NCI-H1105 treated with DMSO at 0.1 percent for 48 hours (cell line): ENCODE data around the gene HCRTR1.

Experiments
- DNase-seq: peaks from one replicate; lab custom pipeline; 2025; lab: John Stamatoyannopoulos, UW

The HCRTR1 gene

GRCh38 chr1:31617218-31617915, at the start of gene HCRTR1:
TSS of gene HCRTR1 (plus strand) at chr1:31617689. CDS start at chr1:31619193, 1,504 bp downstream.
- no peak for DNase-seq

- DNase-seq: no peak
Measured at GRCh38 chr1:31567956-31568570, 49.4 kb upstream of the HCRTR1 start.

DNA sequence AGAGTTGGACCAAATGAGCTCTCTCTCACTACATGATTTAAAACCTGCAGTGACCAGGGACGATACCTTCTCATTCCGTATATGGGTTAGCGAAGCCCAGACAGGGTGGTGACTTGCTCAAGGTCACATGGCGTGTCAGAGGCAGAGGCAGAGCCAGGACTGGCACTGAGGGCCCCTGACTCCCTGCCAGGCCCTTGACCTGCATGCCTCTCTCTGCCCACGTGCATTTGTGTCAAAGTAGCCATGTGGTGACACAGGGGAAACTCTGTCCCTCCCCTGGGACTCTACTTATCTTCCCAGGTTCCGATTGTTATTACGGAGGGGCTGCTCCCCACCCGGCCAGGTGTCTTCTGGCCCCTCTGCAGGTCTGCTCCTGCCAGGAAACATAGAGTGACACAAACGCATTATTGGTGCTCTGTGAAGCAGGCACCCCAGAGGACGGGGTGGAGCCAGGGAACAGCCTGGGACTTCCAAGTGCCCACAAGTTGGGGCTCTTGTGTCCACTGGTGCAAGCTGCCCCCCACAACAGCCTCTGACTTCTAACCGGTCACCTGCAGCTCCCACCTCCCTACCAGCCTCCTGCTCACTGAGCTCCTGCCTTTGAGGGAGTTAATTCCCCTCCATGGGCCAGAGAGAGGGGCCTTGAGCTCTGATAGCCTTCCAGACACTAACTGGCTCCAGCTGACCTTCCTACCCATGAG, 48.4 kb upstream of the HCRTR1 start:
- DNase-seq: no peak

GRCh38 chr1:31569596-31570173, 47.8 kb upstream of the HCRTR1 start:
- DNase-seq: no peak

- no peak for DNase-seq
Measured at GRCh38 chr1:31570228-31570627, 47.3 kb upstream of the HCRTR1 start.

- DNase-seq: no peak
Measured at GRCh38 chr1:31570906-31571305, 46.6 kb upstream of the HCRTR1 start.

- no peak for DNase-seq
Measured at GRCh38 chr1:31571340-31572295, 45.9 kb upstream of the HCRTR1 start.

GRCh38 chr1:31572323-31573104, 45.0 kb upstream of the HCRTR1 start:
- no peak for DNase-seq

DNA sequence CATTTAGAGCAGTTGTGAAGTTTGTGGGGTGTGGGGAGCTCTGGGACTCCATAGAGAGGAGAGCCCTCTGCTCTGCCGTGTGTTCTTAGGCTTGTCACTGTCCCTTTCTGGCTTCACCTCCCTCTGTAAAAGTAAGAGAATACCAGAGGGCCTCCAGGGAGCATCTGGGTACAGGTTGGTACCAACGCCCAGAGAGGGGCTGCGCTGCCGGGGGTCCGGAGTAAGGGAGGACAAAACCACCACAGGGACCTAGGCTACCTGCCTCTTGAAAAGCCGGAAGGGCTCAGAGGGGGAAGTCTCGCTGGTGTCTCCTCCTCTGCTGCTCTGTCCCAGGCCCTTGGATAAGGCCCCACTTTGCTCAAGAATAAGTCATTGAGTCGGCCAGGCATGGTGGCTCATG, 44.2 kb upstream of the HCRTR1 start:
- no peak for DNase-seq

DNA sequence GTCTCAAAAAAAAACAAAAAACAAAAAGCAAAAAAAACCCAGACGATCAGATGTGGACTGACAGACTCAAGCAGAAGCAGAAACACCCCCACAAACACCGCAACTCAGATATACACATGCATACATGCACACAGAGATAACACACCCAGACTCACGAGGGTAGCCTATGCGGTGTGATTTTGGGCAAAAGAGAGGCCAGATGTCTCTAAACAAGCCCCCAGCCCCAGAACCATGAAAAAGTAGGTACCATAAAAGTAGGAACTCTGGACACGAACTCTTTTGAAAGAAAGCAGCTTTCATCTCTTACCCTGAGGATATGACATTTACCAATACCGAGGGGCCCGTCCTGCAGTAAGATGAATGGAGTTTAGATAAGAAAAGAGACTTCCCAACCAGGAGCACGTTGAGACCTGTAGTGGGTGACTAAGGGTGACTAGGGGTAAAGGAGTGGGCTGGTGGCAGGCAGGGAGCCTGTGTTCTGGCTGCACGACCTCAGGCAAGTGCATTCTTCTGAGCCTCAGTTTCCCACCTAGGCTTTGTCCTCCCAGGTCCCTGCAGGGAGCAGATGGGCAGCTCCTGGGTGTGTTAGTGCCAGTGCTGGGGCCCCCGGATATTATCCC, 42.6 kb upstream of the HCRTR1 start:
- DNase-seq: no peak

GRCh38 chr1:31575369-31576140, 41.9 kb upstream of the HCRTR1 start:
- DNase-seq: no peak

DNA sequence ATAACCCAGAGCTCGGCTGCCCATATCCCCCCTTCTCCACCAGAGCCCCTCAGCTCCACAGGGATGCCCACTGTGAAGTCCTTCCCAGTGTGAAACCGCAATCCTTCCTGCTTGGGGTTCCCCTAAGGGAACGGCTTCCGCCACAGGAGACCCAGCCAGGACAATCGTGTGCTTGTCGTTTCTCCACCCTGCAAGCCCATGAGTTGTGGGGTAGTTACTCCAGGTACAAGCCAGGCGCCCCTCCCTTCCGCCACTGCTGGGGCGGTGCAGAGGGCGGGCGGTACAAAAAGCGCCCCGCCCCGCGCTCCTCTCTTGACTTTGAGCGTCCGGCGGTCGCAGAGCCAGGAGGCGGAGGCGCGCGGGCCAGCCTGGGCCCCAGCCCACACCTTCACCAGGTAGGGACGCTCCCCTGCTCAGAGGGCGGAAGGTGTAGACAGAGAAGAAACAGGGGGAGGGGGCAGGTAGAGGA, 41.3 kb upstream of the HCRTR1 start, which contains the start of gene TINAGL1:
Gene TINAGL1 (plus strand): TSS at position 315 of the 469 bp plus-strand sequence. CDS start 634 bp downstream, outside the sequence.
- no peak for DNase-seq

GRCh38 chr1:31576743-31577455, 40.6 kb upstream of the HCRTR1 start:
- no peak for DNase-seq

DNA sequence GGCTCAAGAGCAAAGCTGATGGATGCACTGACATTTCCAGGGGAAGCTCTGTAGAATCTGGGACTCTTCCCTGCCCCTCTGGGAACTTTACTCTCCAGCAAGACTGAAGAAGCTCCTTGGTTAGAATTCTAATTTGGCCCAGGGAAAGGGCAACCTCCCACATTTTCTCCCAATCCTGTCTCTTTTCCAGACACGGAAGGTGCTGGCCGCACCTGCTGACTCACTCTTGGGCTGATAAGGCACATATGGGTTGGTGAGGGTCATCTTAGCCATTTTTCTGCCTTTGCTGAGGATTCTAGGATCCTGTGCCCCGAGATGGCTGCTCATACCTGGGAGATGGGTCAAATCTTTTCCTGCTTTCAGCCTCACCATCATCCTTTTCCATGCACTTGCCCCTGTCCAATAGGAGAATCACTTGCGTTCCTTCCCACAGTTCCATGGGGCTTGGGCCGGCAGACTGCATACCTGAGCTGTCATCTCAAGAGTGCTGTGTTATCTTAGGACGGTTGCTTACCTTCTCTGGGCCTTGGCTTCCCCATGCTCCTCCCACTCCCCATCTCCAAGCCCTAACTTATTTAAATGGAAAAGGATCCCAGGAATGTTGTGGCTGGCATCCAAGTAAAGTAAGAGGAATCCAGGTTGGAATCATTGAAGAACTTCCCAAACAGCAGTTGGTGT, 39.8 kb upstream of the HCRTR1 start:
- DNase-seq: no peak

GRCh38 chr1:31579374-31579773, 38.1 kb upstream of the HCRTR1 start:
- no peak for DNase-seq

GRCh38 chr1:31580513-31580870, 37.0 kb upstream of the HCRTR1 start:
- DNase-seq: no peak

GRCh38 chr1:31580891-31581603, 36.4 kb upstream of the HCRTR1 start:
- DNase-seq: no peak
